NCI-H1436 treated with DMSO at 0.1 percent for 48 hours (cell line): ENCODE data around the gene TFPI.
"Not testable (repeated sequence)": the region's sequence is repeated elsewhere in the genome, so short reads cannot be mapped to it uniquely, and the experiment has no call there.

Source experiments
- DNase-seq: peaks from one replicate; lab custom pipeline; 2025; lab: John Stamatoyannopoulos, UW

TFPI gene

DNA sequence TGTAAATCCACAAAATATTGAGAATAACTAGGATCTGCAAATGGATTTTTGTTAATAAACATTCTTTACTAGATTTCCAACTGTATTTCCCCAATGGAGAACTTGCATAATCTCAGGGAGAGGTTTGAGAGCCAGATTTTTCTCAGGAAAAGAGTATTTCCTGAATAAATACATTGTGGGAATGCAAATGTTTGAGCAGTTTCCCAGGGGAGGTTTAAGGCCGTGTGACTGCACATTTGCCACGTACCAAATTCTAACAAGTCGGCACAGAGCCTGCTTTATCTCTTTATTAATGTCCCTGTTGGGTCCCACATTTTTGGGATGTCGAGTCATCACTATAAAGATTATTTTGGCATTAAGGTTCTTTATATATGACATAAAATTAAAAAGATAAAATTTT is 27.0 kb downstream of the TFPI start:
- no peak for DNase-seq

DNA sequence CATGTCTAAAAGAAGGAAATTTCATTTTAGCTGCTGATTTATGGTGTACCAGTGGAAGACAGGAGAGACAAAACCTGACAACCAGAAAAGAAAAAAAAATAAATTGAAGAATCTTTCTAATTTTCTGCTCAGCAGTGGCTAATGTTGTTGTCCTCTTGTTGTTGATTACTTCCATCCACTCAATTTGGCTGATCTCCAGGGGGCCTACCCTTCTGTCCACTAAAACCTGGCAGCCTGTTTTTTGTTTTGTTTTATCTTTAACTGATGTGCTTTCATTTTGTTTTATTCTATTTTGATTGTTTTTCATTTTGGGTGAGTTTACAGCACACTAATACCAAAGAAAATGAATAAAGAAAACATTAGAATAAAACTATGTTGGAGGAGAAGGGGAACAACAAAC is 27.4 kb downstream of the TFPI start:
- no peak for DNase-seq

DNA sequence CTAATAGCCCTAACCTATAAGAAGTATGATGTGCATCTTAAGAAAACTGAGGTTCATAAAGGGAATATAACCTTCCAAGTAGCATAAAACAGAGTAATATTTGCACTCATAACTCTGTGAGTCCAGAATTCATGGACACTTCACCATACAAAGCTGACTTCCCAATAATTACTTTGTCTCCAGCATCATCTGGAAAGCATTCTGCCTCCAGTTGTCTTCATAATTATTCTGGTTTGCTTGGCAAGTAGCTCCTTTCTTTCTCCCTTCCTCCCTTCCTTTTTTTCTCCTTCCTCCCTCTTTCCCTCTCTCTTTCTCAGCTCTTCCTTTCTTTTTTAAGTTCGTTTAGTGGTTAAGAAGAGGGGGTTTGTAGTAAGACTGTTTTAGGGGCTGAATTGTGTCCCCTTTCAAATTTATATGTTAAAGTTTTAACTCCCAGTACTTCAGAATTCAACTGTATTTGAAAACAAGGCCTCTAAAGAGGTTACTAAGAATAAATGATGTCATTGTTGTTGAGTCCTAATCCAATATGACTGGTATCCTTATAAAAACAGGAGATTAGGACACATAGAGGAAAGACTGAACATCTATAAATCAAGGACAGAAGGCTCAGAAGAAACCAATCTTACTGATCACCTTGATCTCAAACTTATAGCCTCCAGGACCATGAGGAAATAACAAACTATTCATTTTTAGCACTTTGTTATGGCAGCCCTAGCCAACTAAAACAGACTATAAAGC is 28.9 kb downstream of the TFPI start:
- DNase-seq = no peak

DNA sequence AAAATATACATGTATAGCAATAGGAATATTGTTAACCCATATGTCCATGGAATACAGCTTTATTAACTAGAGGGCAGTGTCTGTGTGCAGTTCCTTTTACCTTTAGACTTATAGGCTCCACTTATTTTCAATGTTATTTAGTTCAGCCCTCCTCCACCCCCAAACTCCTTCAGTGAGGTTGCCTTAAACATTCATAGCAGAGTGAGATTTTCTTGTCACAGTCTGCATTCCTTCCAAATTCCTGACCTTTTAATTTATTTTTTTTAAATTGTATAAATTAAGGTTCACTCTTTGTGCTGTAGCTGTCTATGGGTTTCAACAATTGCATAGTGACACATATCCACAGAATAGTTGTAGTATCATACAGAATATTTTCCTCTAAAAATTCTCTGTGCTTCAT is 30.9 kb downstream of the TFPI start:
- no peak for DNase-seq

DNA sequence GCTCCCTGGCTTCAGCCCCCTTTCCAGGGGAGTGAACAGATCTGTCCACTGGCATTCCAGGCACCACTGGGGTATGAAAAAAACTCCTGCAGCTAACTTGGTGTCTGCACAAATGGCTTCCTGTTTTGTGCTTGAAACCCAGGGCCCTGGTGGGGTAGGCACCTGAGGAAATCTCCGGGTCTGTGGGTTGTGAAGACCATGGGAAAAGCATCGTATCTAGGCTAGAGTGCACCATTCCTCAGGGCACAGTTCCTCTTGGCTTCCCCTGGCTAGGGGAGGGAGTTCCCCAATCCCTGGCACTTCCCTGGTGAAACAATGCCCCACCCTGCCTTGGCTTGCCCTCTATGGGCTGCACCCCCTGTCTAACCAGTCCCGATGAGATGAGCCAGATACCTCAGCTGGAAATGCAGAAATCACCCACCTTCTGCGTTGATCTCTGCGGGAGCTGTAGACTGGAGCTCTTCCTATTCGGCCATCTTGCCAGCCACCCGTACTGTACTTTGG is 34.1 kb downstream of the TFPI start:
- no peak for DNase-seq

DNA sequence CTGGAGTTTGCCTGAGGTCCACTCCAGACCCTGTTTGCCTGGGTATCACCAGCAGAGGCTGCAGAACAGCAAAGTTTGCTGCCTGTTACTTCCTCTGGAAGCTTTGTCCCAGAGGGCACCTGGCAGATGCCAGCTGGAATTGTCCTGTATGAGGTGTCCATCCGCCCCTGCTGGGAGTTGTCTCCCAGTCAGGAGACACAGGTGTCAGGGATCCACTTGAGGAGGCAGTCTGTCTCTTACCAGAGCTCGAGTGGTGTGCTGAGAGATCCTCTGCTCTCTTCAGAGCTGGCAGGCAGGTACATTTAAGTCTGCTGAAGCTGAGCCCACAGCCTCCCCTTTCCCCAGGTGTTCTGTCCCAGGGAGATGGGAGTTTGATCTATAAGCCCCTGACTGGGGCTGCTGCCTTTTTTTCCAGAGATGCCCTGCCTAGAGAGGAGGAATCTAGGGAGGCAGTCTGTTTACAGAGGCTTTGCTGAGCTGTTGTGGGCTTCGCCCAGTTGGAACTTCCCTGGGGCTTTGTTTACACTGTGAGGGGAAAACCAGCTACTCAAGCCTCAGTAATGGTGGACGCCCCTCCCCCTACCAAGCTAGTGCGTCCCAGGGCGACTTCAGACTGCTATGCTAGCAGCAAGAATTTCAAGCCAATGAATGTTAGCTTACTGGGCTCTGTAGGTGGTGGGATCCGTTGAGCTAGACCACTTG is 34.7 kb downstream of the TFPI start:
- DNase-seq = no peak

DNA sequence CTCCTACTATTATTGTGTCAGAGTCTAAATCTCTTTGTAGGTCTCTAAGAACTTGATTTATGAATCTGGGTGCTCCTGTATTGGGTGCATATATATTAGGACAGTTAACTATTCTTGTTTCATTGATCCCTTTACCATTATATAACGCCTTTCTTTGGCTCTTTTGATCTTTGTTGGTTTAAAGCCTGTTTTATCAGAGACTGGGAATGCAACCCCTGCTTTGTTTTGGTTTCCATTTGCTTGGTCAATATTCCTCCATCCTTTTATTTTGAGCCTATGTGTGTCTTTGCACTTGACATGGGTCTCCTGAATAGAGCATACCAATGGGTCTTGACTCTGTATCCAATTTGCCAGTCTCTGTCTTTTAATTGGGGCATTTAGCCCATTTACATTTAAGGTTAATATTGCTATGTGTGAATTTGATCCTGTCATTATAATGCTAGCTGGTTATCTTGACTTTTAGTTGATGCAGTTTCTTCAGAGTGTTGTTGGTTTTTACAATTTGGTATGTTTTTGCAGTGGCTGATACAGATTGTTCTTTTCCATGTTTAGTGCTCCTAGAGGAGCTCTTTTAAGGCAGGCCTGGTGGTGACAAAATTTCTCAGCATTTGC is 36.4 kb downstream of the TFPI start:
- not testable (repeated sequence) for DNase-seq

DNA sequence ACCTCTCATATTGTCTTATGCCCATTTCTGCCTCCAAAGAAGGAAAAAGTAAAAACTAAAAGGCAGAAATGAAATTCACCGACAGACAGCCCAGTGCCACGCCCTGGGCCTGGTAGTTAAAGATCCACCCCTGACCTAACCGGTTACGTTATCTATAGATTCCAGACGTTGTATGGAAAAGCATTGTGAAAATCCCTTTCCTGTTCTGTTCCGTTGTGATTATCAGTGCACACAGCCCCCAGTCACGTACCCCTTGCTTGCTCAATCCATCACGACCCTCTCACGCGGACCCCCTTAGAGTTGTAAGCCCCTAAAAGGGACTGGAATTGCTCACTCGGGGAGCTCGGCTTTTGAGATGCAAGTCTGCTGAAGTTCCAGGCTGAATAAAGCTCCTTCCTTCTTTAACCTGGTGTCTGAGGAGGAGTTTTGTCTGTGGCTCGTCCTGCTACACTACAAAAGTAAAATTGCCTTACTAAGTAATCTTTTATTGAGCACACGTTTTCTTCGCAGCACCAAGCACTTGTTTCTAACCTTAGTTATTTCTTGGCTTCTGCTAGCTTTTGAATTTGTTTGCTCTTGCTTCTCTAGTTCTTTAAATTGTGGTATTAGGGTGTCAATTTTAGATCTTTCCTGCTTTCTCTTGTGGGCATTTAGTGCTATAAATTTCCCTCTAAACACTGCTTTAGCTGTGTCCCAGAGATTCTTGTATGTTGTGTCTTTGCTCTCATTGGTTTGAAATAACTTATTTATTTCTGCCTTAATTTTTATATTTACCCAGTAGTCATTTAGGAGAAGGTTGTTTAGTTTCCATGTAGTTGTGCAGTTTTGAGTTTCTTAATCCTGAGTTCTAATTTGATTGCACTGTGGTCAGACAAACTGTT is 37.4 kb downstream of the TFPI start:
- DNase-seq = not testable (repeated sequence)

DNA sequence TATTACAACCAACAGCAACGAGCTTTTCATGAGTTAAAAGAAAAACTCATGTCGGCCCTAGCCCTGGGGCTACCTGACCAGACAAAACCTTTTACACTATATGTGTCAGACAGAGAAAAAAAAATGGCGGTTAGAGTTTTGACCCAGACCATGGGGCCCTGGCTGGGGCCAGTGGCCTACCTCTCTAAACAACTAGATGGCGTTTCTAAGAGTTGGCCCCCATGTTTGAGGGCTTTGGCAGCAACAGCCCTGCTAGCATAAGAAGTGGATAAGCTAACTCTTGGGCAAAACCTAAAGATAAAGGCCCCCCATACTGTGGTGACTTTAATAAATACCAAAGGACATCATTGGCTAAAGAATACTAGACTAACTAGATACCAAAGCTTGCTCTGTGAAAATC is 39.3 kb downstream of the TFPI start:
- DNase-seq = no peak

DNA sequence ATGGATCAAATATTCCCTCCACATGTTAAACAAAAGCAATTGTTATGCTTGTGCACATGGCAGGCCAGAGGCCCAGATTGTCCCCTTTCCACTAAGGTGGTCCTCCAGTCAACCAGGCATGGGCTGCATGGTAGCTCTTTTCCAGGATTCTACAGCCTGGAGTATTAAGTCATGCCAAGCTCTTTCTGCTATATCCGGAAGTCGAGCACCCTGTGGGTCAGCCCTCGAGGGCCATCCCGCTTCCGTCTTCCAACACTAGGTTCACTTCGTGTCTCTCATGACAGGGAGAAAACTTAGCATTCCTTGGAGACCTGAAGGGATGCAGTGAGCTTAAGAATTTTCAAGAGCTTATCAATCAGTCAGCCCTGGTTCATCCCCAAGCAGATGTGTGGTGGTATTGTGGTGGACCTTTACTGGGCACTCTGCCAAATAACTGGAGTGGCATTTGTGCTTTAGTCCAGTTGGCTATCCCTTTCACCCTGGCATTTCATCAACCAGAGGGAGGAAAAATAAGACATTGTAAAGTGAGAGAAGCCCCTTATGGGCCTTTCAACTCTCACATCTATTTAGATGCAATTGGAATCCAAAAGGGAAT is 39.9 kb downstream of the TFPI start:
- DNase-seq = not testable (repeated sequence)

DNA sequence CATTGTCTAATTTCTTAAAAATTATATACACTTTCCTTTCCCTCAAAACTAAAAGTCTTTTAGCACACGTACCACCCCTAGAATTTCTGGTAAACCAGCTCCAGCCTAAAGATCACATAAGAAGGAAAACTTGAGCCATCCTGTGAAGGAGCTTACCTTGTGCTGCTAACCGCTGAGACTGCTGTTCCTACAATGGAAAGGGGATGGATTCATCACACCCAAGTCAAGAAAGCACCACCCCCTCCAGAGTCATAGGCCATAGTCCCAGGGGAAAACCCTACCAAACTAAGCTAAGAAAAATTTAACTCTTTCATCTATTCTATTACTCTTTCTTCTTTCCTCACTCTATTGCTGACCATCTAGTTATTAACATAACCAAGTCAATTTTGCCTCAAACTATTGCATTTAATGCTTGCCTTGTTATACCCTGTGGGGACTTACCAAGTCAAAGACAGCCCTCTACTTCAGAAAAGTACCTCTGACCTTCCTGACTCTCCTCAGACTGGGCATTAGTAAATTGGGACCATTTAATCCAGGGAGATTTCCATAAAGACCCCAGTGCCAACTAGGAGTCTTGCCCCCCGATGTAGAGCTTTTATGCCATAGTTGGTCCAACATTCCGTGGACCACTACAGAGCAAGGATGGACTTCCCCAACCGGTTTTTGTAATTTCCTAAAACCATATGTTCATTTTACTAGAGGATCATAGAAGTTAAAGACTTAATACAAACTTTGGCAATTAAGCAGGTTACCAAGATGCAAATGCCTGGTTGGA is 40.6 kb downstream of the TFPI start:
- not testable (repeated sequence) for DNase-seq

DNA sequence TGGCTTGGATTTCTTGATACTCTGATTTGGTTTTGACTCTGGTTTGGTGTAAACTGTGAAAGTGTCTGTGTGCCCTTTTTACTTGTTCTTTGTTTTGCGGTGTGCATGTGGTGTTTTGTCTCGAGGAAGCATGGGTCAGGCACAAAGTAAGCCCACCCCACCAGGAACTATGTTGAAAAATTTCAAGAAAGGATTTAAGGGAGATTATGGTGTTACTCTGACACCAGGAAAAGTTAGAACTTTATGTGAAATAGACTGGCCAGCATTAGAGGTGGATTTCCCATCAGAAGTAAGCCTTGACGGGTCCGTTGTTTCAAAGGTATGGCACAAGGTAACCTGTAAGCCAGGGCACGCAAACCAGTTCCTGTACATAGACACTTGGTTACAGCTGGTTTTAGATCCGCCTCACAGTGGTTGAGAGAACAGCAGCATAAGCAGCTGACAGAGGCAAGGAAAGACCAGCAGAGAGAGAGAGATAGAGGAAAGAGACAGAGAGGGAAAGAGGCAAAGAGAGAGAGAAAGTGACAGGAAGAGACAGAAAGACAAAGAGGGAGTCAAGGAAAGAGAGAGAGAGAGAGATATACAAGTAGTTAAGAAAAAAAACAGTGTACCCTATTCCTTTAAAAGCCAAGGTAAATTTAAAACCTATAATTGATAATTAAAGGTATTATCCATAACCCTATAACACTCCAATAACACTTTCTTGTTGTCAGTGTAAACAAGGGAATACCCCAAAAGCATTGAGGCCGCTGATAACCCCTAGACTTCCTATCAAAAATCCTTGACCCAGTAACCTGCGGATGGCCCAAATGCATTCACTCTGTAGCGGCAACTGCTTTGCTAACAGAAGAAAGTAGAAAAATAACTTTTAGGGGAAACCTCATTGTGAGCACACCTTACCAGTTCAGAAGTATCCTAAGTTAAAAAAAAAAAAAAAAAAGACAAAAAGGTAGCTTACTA is 42.6 kb downstream of the TFPI start:
- no peak for DNase-seq

DNA sequence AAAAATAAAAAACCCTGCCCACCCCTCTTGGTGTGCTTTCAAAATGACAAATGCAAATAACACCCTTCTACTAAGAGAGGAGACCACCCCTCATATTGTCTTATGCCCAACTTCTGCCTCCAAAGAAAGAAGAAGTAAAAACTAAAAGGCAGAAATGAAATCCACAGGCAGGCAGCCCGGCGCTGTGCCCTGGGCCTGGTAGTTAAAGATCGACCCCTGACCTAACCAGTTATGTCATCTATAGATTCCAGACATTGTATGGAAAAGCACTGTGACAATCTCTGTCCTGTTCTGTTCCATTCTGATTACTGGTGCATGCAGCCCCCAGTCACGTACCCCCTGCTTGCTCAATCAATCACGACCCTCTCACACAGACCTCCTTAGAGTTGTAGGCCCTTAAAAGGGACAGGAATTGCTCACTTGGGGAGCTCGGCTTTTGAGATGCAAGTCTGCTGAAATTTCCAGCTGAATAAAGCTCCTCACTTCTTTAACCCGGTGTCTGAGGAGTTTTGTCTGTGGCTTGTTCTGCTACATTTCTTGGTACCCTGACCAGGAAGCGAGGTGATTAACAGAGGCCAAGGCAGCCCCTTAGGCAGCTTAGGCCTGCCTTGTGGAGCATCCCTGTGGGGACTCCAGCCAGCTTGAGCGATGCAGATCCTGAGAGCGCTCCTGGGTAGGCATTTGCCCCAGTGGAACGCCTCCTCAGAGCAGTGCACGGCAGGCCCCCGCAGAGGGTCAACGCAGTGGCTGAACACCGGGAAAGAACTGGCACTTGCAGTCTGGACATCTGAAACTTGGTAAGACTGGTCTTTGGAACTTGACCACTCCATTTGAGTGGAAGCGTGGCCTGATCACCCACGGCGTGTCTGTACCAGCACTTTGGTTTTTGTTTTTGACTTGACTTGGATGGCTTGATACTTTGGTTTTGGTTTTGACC is 43.5 kb downstream of the TFPI start:
- DNase-seq = not testable (repeated sequence)

DNA sequence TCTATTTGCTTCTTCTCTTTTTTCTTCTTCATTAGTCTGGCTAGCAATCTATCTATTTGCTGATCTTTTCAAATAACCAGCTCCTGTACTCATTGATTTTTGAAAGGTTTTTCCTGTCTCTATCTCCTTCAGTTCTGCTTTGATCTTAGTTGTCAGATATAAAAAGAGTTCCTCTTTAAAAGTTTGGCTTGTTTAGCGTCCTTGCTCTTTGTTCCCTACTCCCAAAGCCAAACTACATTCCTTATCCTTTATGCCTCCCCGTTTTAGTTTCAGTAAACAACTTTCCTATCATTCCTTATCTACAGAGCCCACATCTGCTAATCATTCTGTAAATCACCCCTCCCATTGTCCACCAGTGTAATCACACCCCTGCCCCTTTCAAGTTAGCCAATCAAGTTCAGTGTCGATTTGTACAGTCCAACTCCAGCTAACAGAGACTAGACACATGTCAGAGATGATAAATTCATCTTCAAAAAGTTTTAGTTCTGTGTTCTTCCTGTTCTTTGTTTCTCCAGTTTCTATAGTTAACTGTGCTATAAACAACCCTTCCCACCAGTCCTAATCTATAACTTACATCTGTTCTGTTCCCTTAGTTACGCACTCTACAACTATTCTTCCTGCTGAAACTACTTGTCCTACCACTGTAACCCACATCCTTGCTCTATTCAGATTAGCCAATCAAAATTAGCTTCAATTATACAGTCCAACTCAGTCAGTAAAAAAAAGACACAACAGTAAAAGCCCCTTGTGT is 44.4 kb downstream of the TFPI start:
- DNase-seq = no peak

DNA sequence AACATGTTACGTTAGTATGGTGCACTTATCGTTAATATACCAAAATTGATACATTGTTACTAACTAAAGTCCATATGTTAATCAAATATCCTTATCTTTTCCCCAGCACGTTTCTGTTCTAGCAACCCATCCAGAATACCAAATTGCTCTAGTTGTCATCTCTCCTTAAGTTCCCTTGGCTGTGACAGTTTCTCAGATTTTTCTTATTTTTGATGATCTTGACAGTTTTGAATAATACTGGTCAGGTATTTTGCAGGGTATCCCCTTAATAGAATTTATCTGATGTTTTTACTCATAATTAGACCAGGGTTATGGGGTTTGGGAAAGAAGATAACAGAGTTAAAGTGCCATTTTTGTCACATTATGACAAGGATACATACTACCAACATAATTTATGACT is 47.8 kb downstream of the TFPI start:
- no peak for DNase-seq

DNA sequence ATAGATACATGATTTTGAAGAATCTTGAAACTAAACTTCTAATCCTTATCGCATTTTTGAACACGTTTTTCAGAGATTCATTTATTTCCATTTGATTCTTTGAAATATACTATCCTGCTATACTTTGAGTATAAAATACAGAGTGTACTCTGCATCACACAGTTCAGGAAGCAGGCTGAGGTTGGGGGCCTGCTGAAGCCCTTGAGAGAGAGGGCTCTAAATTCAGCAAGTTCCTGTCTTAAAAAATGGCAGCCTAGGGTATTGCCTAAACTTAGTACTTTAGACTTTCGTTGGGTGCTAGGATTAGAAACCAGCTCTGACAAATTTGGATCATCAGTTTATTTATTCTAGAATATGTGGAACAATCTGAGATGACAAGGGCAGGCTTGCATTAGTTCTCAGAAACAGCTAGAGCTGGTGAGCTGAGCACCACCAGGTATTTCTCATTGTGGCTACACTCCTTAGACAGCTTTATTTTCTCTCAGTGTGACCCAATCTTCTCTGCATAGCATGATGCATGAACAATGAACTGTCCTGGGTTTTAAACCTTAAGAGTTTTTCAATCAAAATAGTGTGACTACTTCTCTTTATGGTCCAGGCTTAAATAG is 49.1 kb downstream of the TFPI start:
- no peak for DNase-seq

DNA sequence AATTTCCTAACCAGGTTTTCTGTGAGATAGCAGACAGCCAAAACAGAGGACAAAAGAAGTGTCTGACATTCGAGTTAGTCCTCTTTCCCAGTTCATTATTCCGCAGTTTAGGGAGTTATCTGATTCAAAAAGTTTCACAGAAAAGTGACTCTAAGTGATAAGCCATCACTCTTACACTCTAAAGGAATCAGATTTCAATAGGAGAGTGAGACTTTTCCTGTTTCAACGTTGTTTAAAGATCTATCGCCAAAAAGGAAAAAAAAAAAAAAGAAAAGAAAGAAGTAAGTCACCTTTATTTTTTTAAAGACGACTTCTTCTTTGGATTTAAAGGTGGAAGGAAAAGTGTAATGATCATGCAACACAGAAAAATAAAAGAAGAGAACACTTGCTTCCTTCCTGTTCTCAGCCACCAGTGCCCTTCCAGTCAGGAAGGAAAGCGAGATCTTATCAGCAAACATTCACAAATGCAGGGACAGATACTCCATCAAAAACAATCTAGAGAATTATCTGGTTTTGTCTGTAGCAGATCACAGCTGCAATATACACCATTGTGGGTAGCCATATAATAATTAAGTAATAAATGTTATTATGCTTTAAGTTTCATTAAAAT is 49.8 kb downstream of the TFPI start:
- DNase-seq = no peak
